Superior temporal gyrus (tissue), 1 donor: ENCODE results near the gene LRRFIP2.
A peak's percentile ranks its signal among the peaks of the same experiment; 100 is the strongest.
"Not testable (repeated sequence)": the region's sequence is repeated elsewhere in the genome, so short reads cannot be mapped to it uniquely, and the experiment has no call there.

Experiments
- DNase-seq: peaks from one replicate; pipeline ENCODE4 v3.0.0-alpha.2; 2016; ENCODE audit errors: extremely low spot score

LRRFIP2 gene

GRCh38 chr3:37067577-37067976 is 106.8 kb downstream of the LRRFIP2 start:
- DNase-seq: no peak

- no peak for DNase-seq
Observed at GRCh38 chr3:37064747-37065146, 109.6 kb downstream of the LRRFIP2 start.

- no peak for DNase-seq
Observed at GRCh38 chr3:37058117-37058516, 116.3 kb downstream of the LRRFIP2 start.

- no peak for DNase-seq
Observed at GRCh38 chr3:37056826-37057225, 117.6 kb downstream of the LRRFIP2 start.

GRCh38 chr3:37055077-37055476 is 119.3 kb downstream of the LRRFIP2 start:
- not testable (repeated sequence) for DNase-seq

GRCh38 chr3:37054370-37054769 is 120.0 kb downstream of the LRRFIP2 start:
- peak; percentile 51 for DNase-seq

- DNase-seq: no peak
Observed at GRCh38 chr3:37053753-37054152, 120.6 kb downstream of the LRRFIP2 start.

- DNase-seq: peak; percentile 36
Observed at GRCh38 chr3:37053337-37053736, 121.0 kb downstream of the LRRFIP2 start.

GRCh38 chr3:37052860-37053259 is 121.5 kb downstream of the LRRFIP2 start:
- DNase-seq: no peak

GRCh38 chr3:37050282-37050681 is 124.1 kb downstream of the LRRFIP2 start:
- DNase-seq: peak; percentile 67

- DNase-seq: not testable (repeated sequence)
Observed at GRCh38 chr3:37042712-37043111, 131.7 kb downstream of the LRRFIP2 start.

- DNase-seq: no peak
Observed at GRCh38 chr3:37041546-37042195, 132.7 kb downstream of the LRRFIP2 start.

GRCh38 chr3:37040231-37040630 is 134.2 kb downstream of the LRRFIP2 start:
- DNase-seq: no peak

- no peak for DNase-seq
Observed at GRCh38 chr3:37039161-37039846, 135.1 kb downstream of the LRRFIP2 start.

- no peak for DNase-seq
Observed at GRCh38 chr3:37037352-37037751, 137.0 kb downstream of the LRRFIP2 start.

- DNase-seq: peak; percentile 60
Observed at GRCh38 chr3:37032961-37033360, 141.4 kb downstream of the LRRFIP2 start.

GRCh38 chr3:37031096-37031682 is 143.2 kb downstream of the LRRFIP2 start:
- peak; percentile 29 for DNase-seq

GRCh38 chr3:37030588-37030987 is 143.8 kb downstream of the LRRFIP2 start:
- no peak for DNase-seq

GRCh38 chr3:37029516-37030163 is 144.7 kb downstream of the LRRFIP2 start:
- DNase-seq: no peak

GRCh38 chr3:37029111-37029510 is 145.3 kb downstream of the LRRFIP2 start:
- DNase-seq: no peak

- peak; percentile 34 for DNase-seq
Observed at GRCh38 chr3:37028329-37028728, 146.1 kb downstream of the LRRFIP2 start.

- no peak for DNase-seq
Observed at GRCh38 chr3:37026851-37027250, 147.5 kb downstream of the LRRFIP2 start.
